Lower lobe of right lung (tissue), 2 donors: ENCODE results near the gene GGT6. TPM values are rescaled to one million over a fixed set of nuclear protein-coding genes. Genes with fewer than 3 reads are reported as not detected.
A peak's percentile ranks its signal among the peaks of the same experiment; 100 is the strongest.

Experiments
- ATAC-seq, 2 donors: fragments of 200-7000 bp; cut with Tn5 transposase; one replicate each; pipeline ENCODE4 v1.9.1; 2020 to 2022; ENCODE audit warnings: mild to moderate bottlenecking in 2 of 2, moderate library complexity in 2 of 2
- DNase-seq: peaks from one replicate; pipeline ENCODE4 v3.0.0-alpha.2; 2020
- H3K27ac ChIP-seq: fragments of 200-600 bp; one replicate; pipeline ENCODE4 v1.8.0; 2022
- H3K27me3 ChIP-seq: fragments of 200-600 bp; one replicate; pipeline ENCODE4 v1.8.0; 2022; ENCODE audit warnings: low read depth
- H3K36me3 ChIP-seq: fragments of 200-600 bp; one replicate; pipeline ENCODE4 v1.8.0; 2022; ENCODE audit warnings: mild to moderate bottlenecking
- H3K4me1 ChIP-seq: fragments of 200-600 bp; one replicate; pipeline ENCODE4 v1.8.0; 2022
- H3K4me3 ChIP-seq: fragments of 200-600 bp; one replicate; pipeline ENCODE4 v1.8.0; 2022; ENCODE audit warnings: mild to moderate bottlenecking
- H3K9me3 ChIP-seq: fragments of 200-600 bp; one replicate; pipeline ENCODE4 v1.8.0; 2022
- CTCF ChIP-seq: fragments of 200-600 bp; IDR thresholded peaks from one replicate; pipeline ENCODE4 v1.8.0; 2022; ENCODE audit warnings: antibody characterized with exemption, mild to moderate bottlenecking
- intact Hi-C: fragments of 100-400 bp; cut with DNase I; formaldehyde crosslinking; loops from one replicate; pipeline ENCODE4 v1.11.0; 2022
- total RNA-seq: library from RNA; stranded (reverse); fragmentation: NEBNext Ultra II Directional; extraction: Animal tissue kit (Norgen Biotek cat#: 25700); gene quantifications from one replicate; pipeline ENCODE4 v1.2.1, GENCODE V29; 2021
- donor health status: DM: no; HTN: yes; CAD: no; lungs with severe emphysema.

Gene GGT6
- total RNA-seq, 1 donor from 2014 or later: 3.7 TPM

GRCh38 chr17:4544135-4544950, 16.0 kb downstream of the GGT6 start:
- ATAC-seq (no peak), DNase-seq (peak; percentile 38)
- Histone ChIP-seq H3K27me3 (no peaks in the 10 kb centered on the region), H3K4me1 (peaks cover 17% of the 10 kb centered on the region), H3K9me3 (no peaks in the 10 kb centered on the region), H3K27ac (no peak overlapping the region), H3K4me3 (no peak overlapping the region), H3K36me3 (peaks cover 95% of the 10 kb centered on the region)
- TF ChIP-seq CTCF: no peak
- intact Hi-C loops: no loop called here

- ATAC-seq (no peak), DNase-seq (no peak)
- H3K27ac ChIP-seq: no peak overlapping the region
- TF ChIP-seq CTCF: no peak
- H3K9me3 ChIP-seq: no peaks in the 10 kb centered on the region
- no peaks in the 10 kb centered on the region for H3K27me3 ChIP-seq
- H3K4me1 ChIP-seq: peaks cover 23% of the 10 kb centered on the region
- peaks cover 95% of the 10 kb centered on the region for H3K36me3 ChIP-seq
- intact Hi-C loops: no loop called here
- H3K4me3 ChIP-seq: no peak overlapping the region
Observed at GRCh38 chr17:4543557-4544026, 16.8 kb downstream of the GGT6 start.

- intact Hi-C loops: no loop called here
- no peak for TF ChIP-seq CTCF
- H3K36me3 ChIP-seq: peaks cover 95% of the 10 kb centered on the region
Observed at GRCh38 chr17:4542726-4543191, 17.6 kb downstream of the GGT6 start.

GRCh38 chr17:4542003-4542725, 18.2 kb downstream of the GGT6 start:
- Histone ChIP-seq H3K27ac (no peak overlapping the region), H3K27me3 (no peaks in the 10 kb centered on the region), H3K4me3 (no peak overlapping the region), H3K36me3 (peaks cover 94% of the 10 kb centered on the region), H3K9me3 (no peaks in the 10 kb centered on the region), H3K4me1 (peaks cover 37% of the 10 kb centered on the region)
- DNase-seq: peak; percentile 43
- TF ChIP-seq CTCF: no peak
- ATAC-seq: no peak
- intact Hi-C loops: no loop called here

More at GRCh38 chr17:4542726-4543191, 17.6 kb downstream of the GGT6 start:
- H3K4me1 ChIP-seq: peaks cover 31% of the 10 kb centered on the region
- H3K27me3 ChIP-seq: no peaks in the 10 kb centered on the region
- no peak for DNase-seq
- ATAC-seq: no peak
- no peak overlapping the region for H3K4me3 ChIP-seq
- no peaks in the 10 kb centered on the region for H3K9me3 ChIP-seq
- H3K27ac ChIP-seq: no peak overlapping the region

- Histone ChIP-seq H3K36me3 (peaks cover 87% of the 10 kb centered on the region), H3K27me3 (no peaks in the 10 kb centered on the region), H3K4me3 (no peak overlapping the region), H3K9me3 (no peaks in the 10 kb centered on the region), H3K4me1 (peaks cover 44% of the 10 kb centered on the region), H3K27ac (peak overlapping the region; percentile 56)
- no peak for TF ChIP-seq CTCF
- peak; percentile 45 for DNase-seq
- ATAC-seq: no peak
- intact Hi-C loops: no loop called here
Observed at GRCh38 chr17:4541328-4542002, 18.9 kb downstream of the GGT6 start.
